ENCODE results near the gene POLR2C.

DNA sequence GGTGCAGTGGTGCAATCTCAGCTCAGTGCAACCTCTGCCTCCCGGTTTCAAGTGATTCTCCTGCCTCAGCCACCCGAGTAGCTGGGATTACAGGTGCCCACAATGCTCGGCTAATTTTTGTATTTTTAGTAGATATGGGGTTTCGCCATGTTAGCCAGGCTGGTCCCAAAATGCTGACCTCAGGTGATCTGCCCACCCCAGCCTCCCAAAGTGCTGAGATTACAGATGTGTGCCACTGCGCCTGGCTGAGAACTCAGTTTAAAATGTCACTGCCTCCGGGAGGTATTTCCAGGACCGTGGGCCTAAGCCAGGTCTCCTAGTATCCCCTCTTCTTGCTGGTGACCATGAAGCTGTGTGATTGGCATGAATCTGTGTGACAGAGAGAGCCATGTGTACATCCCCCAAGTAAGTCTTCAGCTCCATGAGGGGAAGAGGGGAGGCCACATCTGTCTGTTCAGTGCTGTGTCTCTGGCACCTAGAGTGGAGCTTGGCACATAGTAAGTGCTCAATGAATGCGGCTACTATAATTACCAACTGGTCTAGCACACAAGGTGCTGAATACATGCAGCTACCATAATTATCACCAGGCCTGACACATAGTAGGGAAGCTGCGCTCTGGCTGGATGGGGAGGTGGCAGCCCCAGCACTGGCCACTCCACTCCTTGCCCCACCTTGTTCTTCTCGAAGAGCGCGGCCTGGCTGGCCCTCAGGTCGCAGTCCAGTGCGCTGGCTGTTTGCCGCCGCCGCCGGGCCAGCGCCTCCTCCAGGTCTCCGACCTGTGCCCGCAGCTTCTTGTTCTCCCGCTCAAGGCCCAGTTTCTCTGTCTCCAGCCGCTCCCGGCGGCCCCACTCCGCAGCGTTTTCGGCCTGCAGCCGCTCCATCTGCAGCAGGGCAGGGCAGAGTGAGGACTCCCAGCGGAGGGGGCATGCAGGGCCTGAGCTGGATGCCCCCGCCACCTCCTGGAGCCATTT is 55.2 kb downstream of the POLR2C start:
- TF ChIP-seq CTCF (IDR thresholded peaks at IDR 0.05) (no peak), POLR2A (IDR thresholded peaks at IDR 0.05) (no peak)

All from gastroesophageal sphincter (tissue), 3 donors.